Activated CD8-positive, alpha-beta memory T cell treated with anti-CD3 and anti-CD28 coated beads, Interleukin-2, amount 50 U/mL, for 1 hour (primary cell): Measurements from ENCODE around the gene SIMC1.

Source experiments
- DNase-seq: peaks from one replicate; pipeline ENCODE4 v3.0.0-alpha.2; 2020; ENCODE audit errors: extremely low read depth

SIMC1 gene

GRCh38 chr5:176387384-176387925 is 149.2 kb downstream of the SIMC1 start:
- DNase-seq: no peak

GRCh38 chr5:176388003-176388443 is 149.8 kb downstream of the SIMC1 start:
- no peak for DNase-seq

GRCh38 chr5:176388444-176389134 is 150.4 kb downstream of the SIMC1 start, which contains the start of the genes HIGD2A and NOP16:
Gene HIGD2A, plus strand, starts transcription at chr5:176388751. Its CDS starts 69 bp downstream, at chr5:176388820.
Gene NOP16, minus strand, starts transcription at chr5:176388598. Its CDS starts 59 bp downstream, at chr5:176388539.
- DNase-seq: peak; percentile 100

GRCh38 chr5:176389135-176390123 is 151.2 kb downstream of the SIMC1 start:
- DNase-seq: no peak

- DNase-seq: no peak
Observed at GRCh38 chr5:176391479-176391878, 153.3 kb downstream of the SIMC1 start.

GRCh38 chr5:176391999-176392398 is 153.8 kb downstream of the SIMC1 start:
- no peak for DNase-seq

- no peak for DNase-seq
Observed at GRCh38 chr5:176392526-176392925, 154.3 kb downstream of the SIMC1 start.

GRCh38 chr5:176394096-176394495 is 155.9 kb downstream of the SIMC1 start:
- no peak for DNase-seq

GRCh38 chr5:176394881-176395675 is 156.9 kb downstream of the SIMC1 start:
- no peak for DNase-seq
